ENCODE results near the gene TMEM238L. TPM values are rescaled to one million over a fixed set of nuclear protein-coding genes. Genes with fewer than 3 reads are reported as not detected.

Gene TMEM238L
- total and polyA plus RNA-seq, 3 donors from 2014 or later: not detected

- H3K4me1 ChIP-seq: peaks cover 17% of the 10 kb centered on the region
- intact Hi-C loops (cut with DNase I; ENCODE audit: low total_unique reads): no loop called here
- no peaks in the 10 kb centered on the region for H3K27me3 ChIP-seq
- TF ChIP-seq, protein P1, sequence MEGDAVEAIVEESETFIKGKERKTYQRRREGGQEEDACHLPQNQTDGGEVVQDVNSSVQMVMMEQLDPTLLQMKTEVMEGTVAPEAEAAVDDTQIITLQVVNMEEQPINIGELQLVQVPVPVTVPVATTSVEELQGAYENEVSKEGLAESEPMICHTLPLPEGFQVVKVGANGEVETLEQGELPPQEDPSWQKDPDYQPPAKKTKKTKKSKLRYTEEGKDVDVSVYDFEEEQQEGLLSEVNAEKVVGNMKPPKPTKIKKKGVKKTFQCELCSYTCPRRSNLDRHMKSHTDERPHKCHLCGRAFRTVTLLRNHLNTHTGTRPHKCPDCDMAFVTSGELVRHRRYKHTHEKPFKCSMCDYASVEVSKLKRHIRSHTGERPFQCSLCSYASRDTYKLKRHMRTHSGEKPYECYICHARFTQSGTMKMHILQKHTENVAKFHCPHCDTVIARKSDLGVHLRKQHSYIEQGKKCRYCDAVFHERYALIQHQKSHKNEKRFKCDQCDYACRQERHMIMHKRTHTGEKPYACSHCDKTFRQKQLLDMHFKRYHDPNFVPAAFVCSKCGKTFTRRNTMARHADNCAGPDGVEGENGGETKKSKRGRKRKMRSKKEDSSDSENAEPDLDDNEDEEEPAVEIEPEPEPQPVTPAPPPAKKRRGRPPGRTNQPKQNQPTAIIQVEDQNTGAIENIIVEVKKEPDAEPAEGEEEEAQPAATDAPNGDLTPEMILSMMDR (IDR thresholded peaks at IDR 0.05): no peak
- TF ChIP-seq POLR2A (IDR thresholded peaks at IDR 0.05): no peak
- DNase-seq: no peak
- no peaks in the 10 kb centered on the region for H3K9me3 ChIP-seq
- 92% methylated on average over 11 to 14 of the region's 14 CpGs for WGBS, 2 donors
- no peak overlapping the region for H3K4me3 ChIP-seq
- no peak overlapping the region for H3K27ac ChIP-seq
- H3K36me3 ChIP-seq (ENCODE audit: low read depth, missing control alignments): no peaks in the 10 kb centered on the region
Measured at GRCh38 chr17:10802496-10803284, 1.2 kb downstream of the TMEM238L start.

DNA sequence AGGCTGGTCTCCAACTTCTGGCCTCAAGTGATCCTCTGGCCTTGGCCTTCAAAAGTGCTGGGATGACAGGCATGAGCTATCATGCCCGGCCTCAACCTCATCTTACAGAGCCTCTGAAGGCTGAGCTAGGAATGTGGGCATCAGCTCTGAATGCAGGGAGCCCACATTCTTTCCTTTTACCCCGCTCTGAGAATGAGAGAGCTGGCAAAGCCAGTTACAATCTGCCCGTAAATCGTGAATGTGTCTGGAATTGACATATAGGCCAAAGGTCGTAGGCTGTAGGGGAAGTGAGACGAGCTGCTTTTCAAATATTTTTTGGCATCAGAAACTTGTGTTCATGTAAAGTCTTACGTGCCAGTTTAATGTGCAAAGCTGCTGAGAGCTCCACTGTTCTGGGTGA lies 4.5 kb downstream of the TMEM238L start:
- Histone ChIP-seq H3K36me3 (ENCODE audit: low read depth, missing control alignments) (no peaks in the 10 kb centered on the region), H3K27ac (no peak overlapping the region), H3K9me3 (no peaks in the 10 kb centered on the region), H3K27me3 (no peaks in the 10 kb centered on the region), H3K4me3 (no peak overlapping the region), H3K4me1 (peaks cover 21% of the 10 kb centered on the region)
- WGBS, 2 donors: 56 to 58% methylated on average over 7 of the region's 7 CpGs
- TF ChIP-seq, protein P1 (IDR thresholded peaks at IDR 0.05): no peak
- no peak for TF ChIP-seq POLR2A (IDR thresholded peaks at IDR 0.05)
- DNase-seq: no peak
- intact Hi-C loops (cut with DNase I; ENCODE audit: low total_unique reads): no loop called here

- Histone ChIP-seq H3K9me3 (no peaks in the 10 kb centered on the region), H3K36me3 (ENCODE audit: low read depth, missing control alignments) (no peaks in the 10 kb centered on the region), H3K4me3 (no peak overlapping the region), H3K4me1 (peaks cover 21% of the 10 kb centered on the region), H3K27me3 (no peaks in the 10 kb centered on the region), H3K27ac (no peak overlapping the region)
- WGBS, 2 donors: 73 to 81% methylated on average over 7 of the region's 7 CpGs
- no peak for TF ChIP-seq POLR2A (IDR thresholded peaks at IDR 0.05)
- TF ChIP-seq, protein P1 (IDR thresholded peaks at IDR 0.05): no peak
- no peak for DNase-seq
- intact Hi-C loops (cut with DNase I; ENCODE audit: low total_unique reads): no loop called here
Measured at GRCh38 chr17:10798910-10799309, 5.0 kb downstream of the TMEM238L start.

- Histone ChIP-seq H3K9me3 (no peaks in the 10 kb centered on the region), H3K4me3 (no peak overlapping the region), H3K4me1 (peaks cover 21% of the 10 kb centered on the region), H3K27ac (peak overlapping the region in 1 of 2 donors; percentile 25), H3K27me3 (no peaks in the 10 kb centered on the region), H3K36me3 (ENCODE audit: low read depth, missing control alignments) (no peaks in the 10 kb centered on the region)
- DNase-seq: no peak
- WGBS, 2 donors: 41 to 51% methylated on average over 3 of the region's 3 CpGs
- intact Hi-C loops (cut with DNase I; ENCODE audit: low total_unique reads): no loop called here
- TF ChIP-seq, protein P1 (IDR thresholded peaks at IDR 0.05): no peak
- no peak for TF ChIP-seq POLR2A (IDR thresholded peaks at IDR 0.05)
Measured at GRCh38 chr17:10798332-10798749, 5.6 kb downstream of the TMEM238L start.
